GM19395 (cell line): ENCODE data around the gene LCTL.
"Not testable (repeated sequence)": the region's sequence is repeated elsewhere in the genome, so short reads cannot be mapped to it uniquely, and the experiment has no call there.

Source experiments
- ATAC-seq: cut with Tn5 transposase; IDR thresholded peaks from one replicate; pipeline ENCODE4 v1.9.1; 2021; ENCODE audit warnings: mild to moderate bottlenecking, moderate library complexity; ENCODE audit not compliant: unreplicated experiment

Gene LCTL

GRCh38 chr15:66592505-66593218 lies 26.9 kb upstream of the LCTL start:
- ATAC-seq = no peak

GRCh38 chr15:66591322-66591862 lies 25.6 kb upstream of the LCTL start:
- ATAC-seq = no peak

- ATAC-seq = no peak
Observed at GRCh38 chr15:66590435-66590834, 24.6 kb upstream of the LCTL start.

GRCh38 chr15:66589429-66589828 lies 23.6 kb upstream of the LCTL start:
- ATAC-seq = not testable (repeated sequence)

- ATAC-seq = no peak
Observed at GRCh38 chr15:66588971-66589370, 23.2 kb upstream of the LCTL start.

GRCh38 chr15:66588537-66588936 lies 22.7 kb upstream of the LCTL start:
- no peak for ATAC-seq

GRCh38 chr15:66587749-66588148 lies 22.0 kb upstream of the LCTL start:
- ATAC-seq = no peak

- no peak for ATAC-seq
Observed at GRCh38 chr15:66587020-66587419, 21.2 kb upstream of the LCTL start.

- no peak for ATAC-seq
Observed at GRCh38 chr15:66586155-66586976, 20.6 kb upstream of the LCTL start.

GRCh38 chr15:66581972-66582537 lies 16.3 kb upstream of the LCTL start:
- no peak for ATAC-seq

- no peak for ATAC-seq
Observed at GRCh38 chr15:66580643-66581042, 14.8 kb upstream of the LCTL start.

GRCh38 chr15:66578286-66578875 lies 12.6 kb upstream of the LCTL start:
- ATAC-seq = no peak

GRCh38 chr15:66574596-66574950 lies 8.8 kb upstream of the LCTL start:
- no peak for ATAC-seq

GRCh38 chr15:66573719-66574595 lies 8.2 kb upstream of the LCTL start:
- ATAC-seq = no peak

GRCh38 chr15:66573348-66573718 lies 7.5 kb upstream of the LCTL start:
- ATAC-seq = no peak

- ATAC-seq = no peak
Observed at GRCh38 chr15:66572146-66572545, 6.3 kb upstream of the LCTL start.

- no peak for ATAC-seq
Observed at GRCh38 chr15:66570842-66571478, 5.2 kb upstream of the LCTL start.

GRCh38 chr15:66570327-66570726 lies 4.5 kb upstream of the LCTL start:
- ATAC-seq = no peak

- ATAC-seq = no peak
Observed at GRCh38 chr15:66569461-66570137, 3.8 kb upstream of the LCTL start.
